GM12878 (cell line): ENCODE measurements around the gene MEN1.

Source experiments
- CREB1 ChIP-seq: IDR thresholded peaks from 2 replicates; pipeline ENCODE4 v1.6.1; 2012; ENCODE audit warnings: low read depth, mild to moderate bottlenecking, inconsistent platforms
- POLR2A ChIP-seq: IDR thresholded peaks from 2 replicates; pipeline ENCODE4 v1.6.1; 2011; ENCODE audit warnings: low read depth, mild to moderate bottlenecking, low read length
- POU2F2 ChIP-seq: IDR thresholded peaks from 3 replicates; pipeline ENCODE4 v1.6.1; 2011; ENCODE audit warnings: low read depth, mild to moderate bottlenecking, low read length, borderline replicate concordance
- SP1 ChIP-seq: IDR thresholded peaks from one replicate; pipeline ENCODE4 v1.6.1; 2011; ENCODE audit warnings: low read depth, low read length
- TCF3 ChIP-seq: IDR thresholded peaks from 2 replicates; pipeline ENCODE4 v1.6.1; 2012; ENCODE audit warnings: low read depth, mild to moderate bottlenecking, low read length, borderline replicate concordance; ENCODE audit not compliant: insufficient read depth
- TF ChIP-seq, protein P1 (sequence below): IDR thresholded peaks from 2 replicates; pipeline ENCODE4 v1.6.1; 2012; ENCODE audit warnings: mild to moderate bottlenecking, low read depth, low read length
- TF ChIP-seq, protein P2 (sequence below), 3 experiments: IDR thresholded peaks in 2 of 3; conservative IDR thresholded peaks in 1 of 3; 2 replicates each; pipeline ENCODE4 v1.5.1; 2011; ENCODE audit warnings: low read depth in 3 of 3, low read length in 3 of 3, mild to moderate bottlenecking in 3 of 3, control low read depth in 2 of 3, moderate library complexity in 2 of 3, inconsistent platforms in 1 of 3, mixed read lengths in 1 of 3; ENCODE audit not compliant: control insufficient read depth in 2 of 3, insufficient read depth in 1 of 3; ENCODE audit errors: extremely low read depth in 1 of 3
- TF ChIP-seq, protein P3 (sequence below): fragments of 450-650 bp; IDR thresholded peaks from 2 replicates; pipeline ENCODE4 v1.6.1; 2018; ENCODE audit warnings: borderline replicate concordance, mild to moderate bottlenecking; ENCODE audit not compliant: partially characterized antibody

DNA sequence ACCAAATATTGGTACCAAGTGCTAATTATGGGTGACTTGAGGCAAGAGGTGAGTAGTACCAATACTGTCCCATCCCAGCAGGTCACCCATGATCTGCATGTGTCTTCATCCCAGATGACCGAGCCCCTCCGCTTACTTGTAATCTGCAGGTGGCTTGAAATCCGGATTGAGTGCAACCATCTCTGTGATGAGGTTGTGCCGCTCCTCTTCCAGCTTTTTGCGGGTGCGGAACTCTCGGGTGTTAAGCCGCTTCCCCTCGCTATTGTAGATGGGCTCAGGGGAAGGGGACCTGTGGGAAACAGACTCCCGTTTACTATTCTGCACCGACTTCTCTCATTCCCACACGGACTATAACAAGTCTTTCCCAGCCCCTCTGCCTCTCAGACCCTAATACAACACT, 40.2 kb downstream of the MEN1 start:
- TF ChIP-seq POU2F2 = no peak
- TF ChIP-seq, protein P1, sequence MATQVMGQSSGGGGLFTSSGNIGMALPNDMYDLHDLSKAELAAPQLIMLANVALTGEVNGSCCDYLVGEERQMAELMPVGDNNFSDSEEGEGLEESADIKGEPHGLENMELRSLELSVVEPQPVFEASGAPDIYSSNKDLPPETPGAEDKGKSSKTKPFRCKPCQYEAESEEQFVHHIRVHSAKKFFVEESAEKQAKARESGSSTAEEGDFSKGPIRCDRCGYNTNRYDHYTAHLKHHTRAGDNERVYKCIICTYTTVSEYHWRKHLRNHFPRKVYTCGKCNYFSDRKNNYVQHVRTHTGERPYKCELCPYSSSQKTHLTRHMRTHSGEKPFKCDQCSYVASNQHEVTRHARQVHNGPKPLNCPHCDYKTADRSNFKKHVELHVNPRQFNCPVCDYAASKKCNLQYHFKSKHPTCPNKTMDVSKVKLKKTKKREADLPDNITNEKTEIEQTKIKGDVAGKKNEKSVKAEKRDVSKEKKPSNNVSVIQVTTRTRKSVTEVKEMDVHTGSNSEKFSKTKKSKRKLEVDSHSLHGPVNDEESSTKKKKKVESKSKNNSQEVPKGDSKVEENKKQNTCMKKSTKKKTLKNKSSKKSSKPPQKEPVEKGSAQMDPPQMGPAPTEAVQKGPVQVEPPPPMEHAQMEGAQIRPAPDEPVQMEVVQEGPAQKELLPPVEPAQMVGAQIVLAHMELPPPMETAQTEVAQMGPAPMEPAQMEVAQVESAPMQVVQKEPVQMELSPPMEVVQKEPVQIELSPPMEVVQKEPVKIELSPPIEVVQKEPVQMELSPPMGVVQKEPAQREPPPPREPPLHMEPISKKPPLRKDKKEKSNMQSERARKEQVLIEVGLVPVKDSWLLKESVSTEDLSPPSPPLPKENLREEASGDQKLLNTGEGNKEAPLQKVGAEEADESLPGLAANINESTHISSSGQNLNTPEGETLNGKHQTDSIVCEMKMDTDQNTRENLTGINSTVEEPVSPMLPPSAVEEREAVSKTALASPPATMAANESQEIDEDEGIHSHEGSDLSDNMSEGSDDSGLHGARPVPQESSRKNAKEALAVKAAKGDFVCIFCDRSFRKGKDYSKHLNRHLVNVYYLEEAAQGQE = no peak
- TF ChIP-seq POLR2A = no peak; the same call in 1 of the 2 replicates
- TF ChIP-seq, protein P2, sequence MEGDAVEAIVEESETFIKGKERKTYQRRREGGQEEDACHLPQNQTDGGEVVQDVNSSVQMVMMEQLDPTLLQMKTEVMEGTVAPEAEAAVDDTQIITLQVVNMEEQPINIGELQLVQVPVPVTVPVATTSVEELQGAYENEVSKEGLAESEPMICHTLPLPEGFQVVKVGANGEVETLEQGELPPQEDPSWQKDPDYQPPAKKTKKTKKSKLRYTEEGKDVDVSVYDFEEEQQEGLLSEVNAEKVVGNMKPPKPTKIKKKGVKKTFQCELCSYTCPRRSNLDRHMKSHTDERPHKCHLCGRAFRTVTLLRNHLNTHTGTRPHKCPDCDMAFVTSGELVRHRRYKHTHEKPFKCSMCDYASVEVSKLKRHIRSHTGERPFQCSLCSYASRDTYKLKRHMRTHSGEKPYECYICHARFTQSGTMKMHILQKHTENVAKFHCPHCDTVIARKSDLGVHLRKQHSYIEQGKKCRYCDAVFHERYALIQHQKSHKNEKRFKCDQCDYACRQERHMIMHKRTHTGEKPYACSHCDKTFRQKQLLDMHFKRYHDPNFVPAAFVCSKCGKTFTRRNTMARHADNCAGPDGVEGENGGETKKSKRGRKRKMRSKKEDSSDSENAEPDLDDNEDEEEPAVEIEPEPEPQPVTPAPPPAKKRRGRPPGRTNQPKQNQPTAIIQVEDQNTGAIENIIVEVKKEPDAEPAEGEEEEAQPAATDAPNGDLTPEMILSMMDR (IDR thresholded peaks at IDR 0.05 in 2 of 3, conservative IDR thresholded peaks at IDR 0.05 in 1 of 3; ENCODE audit: control insufficient read depth in 2 of 3, extremely low read depth in 1 of 3, insufficient read depth in 1 of 3, low read depth in 3 of 3, low read length in 3 of 3) = no peak
- TF ChIP-seq CREB1 = no peak
- no peak for TF ChIP-seq TCF3
- TF ChIP-seq, protein P3, sequence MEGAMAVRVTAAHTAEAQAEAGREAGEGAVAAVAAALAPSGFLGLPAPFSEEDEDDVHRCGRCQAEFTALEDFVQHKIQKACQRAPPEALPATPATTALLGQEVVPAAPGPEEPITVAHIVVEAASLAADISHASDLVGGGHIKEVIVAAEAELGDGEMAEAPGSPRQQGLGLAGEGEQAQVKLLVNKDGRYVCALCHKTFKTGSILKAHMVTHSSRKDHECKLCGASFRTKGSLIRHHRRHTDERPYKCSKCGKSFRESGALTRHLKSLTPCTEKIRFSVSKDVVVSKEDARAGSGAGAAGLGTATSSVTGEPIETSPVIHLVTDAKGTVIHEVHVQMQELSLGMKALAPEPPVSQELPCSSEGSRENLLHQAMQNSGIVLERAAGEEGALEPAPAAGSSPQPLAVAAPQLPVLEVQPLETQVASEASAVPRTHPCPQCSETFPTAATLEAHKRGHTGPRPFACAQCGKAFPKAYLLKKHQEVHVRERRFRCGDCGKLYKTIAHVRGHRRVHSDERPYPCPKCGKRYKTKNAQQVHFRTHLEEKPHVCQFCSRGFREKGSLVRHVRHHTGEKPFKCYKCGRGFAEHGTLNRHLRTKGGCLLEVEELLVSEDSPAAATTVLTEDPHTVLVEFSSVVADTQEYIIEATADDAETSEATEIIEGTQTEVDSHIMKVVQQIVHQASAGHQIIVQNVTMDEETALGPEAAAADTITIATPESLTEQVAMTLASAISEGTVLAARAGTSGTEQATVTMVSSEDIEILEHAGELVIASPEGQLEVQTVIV = no peak
- no peak for TF ChIP-seq SP1
